Choroid plexus epithelial cell (primary cell): ENCODE data around the gene MRPL34.

Experiments used
- DNase-seq: peaks from one replicate; pipeline ENCODE4 v3.0.0-alpha.2; 2010; ENCODE audit warnings: low read depth
- H3K4me3 ChIP-seq: 2 replicates; pipeline ENCODE4 v1.5.1; 2011; ENCODE audit warnings: low read depth, mild to moderate bottlenecking, control low read depth, low read length, moderate library complexity
- TF ChIP-seq, protein P1 (sequence below): conservative IDR thresholded peaks from 2 replicates; pipeline ENCODE4 v1.5.1; 2011; ENCODE audit warnings: low read depth, mild to moderate bottlenecking, control low read depth, inconsistent platforms, low read length, moderate library complexity

Gene MRPL34

DNA sequence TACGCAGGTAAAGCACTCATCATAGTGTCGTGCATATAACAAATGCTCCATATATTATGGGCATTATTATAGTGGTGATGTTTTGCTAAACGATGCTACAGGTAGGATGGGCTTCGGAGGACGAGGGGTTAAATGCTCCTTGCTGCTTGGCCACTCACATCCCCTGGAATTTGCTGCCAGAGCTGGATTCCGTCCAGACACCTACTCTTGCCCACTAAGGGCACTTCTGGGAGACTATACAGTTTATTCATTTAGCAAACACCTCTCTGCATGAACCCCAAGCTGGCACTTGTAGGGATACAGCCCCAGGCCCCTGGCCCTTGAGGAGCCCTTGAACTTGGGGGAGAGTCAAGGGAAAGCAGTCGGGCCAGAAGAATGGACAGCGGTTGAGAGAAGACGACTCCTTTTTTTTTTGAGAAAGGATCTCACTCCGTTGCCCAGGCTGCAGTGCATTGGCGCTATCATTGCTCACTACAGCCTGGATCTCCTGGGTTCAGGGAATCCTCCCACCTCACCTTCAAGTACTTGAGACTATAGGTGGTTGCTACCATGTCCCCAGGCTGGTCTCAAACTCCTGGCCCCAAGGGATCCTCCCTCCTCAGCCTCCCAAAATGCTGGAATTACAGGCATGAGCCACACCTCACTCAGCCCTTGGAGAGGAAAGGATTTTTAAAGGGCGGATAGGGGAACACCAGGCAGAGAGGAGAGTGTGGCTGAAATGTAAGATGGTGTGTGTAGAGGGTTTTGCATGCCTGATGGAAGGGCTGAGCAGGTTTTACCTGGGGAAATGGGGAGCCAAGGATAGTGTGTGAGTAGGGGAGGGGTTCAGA, 1.1 kb upstream of the MRPL34 start:
- TF ChIP-seq, protein P1, sequence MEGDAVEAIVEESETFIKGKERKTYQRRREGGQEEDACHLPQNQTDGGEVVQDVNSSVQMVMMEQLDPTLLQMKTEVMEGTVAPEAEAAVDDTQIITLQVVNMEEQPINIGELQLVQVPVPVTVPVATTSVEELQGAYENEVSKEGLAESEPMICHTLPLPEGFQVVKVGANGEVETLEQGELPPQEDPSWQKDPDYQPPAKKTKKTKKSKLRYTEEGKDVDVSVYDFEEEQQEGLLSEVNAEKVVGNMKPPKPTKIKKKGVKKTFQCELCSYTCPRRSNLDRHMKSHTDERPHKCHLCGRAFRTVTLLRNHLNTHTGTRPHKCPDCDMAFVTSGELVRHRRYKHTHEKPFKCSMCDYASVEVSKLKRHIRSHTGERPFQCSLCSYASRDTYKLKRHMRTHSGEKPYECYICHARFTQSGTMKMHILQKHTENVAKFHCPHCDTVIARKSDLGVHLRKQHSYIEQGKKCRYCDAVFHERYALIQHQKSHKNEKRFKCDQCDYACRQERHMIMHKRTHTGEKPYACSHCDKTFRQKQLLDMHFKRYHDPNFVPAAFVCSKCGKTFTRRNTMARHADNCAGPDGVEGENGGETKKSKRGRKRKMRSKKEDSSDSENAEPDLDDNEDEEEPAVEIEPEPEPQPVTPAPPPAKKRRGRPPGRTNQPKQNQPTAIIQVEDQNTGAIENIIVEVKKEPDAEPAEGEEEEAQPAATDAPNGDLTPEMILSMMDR = no peak
- DNase-seq = no peak

DNA sequence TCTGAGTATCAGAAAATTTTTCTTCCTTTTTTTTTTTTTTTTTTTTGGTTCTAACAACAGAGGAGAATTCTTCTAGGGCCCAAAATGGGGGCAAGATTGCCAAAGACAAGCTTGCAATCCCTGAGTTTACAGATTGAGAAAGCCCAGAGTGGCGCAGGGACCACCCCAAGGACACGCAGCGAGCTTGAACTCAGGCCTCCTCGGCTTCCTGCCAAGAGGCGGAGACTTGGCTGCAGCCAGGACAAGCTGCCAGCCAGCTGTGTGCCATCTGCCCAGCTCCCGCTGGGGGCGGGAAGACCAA, 506 bp upstream of the MRPL34 start:
- DNase-seq = no peak
- TF ChIP-seq, protein P1 = no peak
- H3K4me3 ChIP-seq = peak overlapping the region; percentile 89

More for the DNA sequence above, 1.1 kb upstream of the MRPL34 start:
- H3K4me3 ChIP-seq = no peak overlapping the region

- no peak for DNase-seq
- TF ChIP-seq, protein P1 = no peak
- peak overlapping the region; percentile 89 for H3K4me3 ChIP-seq
Measured at GRCh38 chr19:17306285-17306714, 628 bp downstream of the MRPL34 start.

DNA sequence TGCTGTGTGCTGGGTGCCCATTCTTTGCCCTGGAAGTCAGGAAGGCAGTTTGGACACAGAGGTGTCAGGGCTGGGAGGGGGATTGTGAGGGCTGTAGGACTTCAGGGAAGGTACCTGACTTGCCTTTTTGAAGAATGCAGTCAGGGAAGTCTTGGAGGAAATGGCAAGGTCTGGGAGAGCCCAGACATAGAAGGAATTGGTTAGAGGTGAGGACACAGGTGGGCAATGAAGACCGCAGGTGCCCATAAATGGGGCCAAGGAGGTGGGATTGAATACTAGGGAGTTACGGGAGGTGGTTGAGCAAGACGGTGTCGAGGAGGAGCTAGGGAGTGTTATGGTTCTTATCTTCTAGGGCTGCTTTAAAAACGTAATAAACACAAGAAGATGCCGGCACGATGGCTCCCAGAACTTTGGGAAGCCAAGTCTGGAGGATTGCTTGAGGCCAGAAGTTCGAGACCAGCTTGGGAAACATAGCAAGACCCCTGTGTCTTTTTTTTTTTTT, 2.3 kb downstream of the MRPL34 start:
- TF ChIP-seq, protein P1 = no peak
- DNase-seq = no peak
- no peak overlapping the region for H3K4me3 ChIP-seq

GRCh38 chr19:17309198-17309964, 3.7 kb downstream of the MRPL34 start, which contains the start of gene DDA1:
DDA1 (plus strand) TSS chr19:17309563; CDS start chr19:17309655, 92 bp downstream.
- TF ChIP-seq, protein P1 = no peak
- DNase-seq = peak; percentile 100
- H3K4me3 ChIP-seq = peak within 1 kb of the TSS; percentile 73

GRCh38 chr19:17309965-17310461, 4.3 kb downstream of the MRPL34 start:
- TF ChIP-seq, protein P1 = no peak
- DNase-seq = no peak
- H3K4me3 ChIP-seq = peak overlapping the region; percentile 73
